Neural cell (in vitro differentiated cells): ENCODE data around the gene ADRA2A. TPM values are rescaled to one million over a fixed set of nuclear protein-coding genes. Genes with fewer than 3 reads are reported as not detected.

ENCODE experiments used
- H2AFZ ChIP-seq: fragments of 200-600, 300-800 bp; sonication (generic), shearing (Covaris generic); 2 replicates; pipeline ENCODE4 v1.6.0; 2014; ENCODE audit warnings: low read depth, mild to moderate bottlenecking, antibody characterized with exemption, low read length, moderate library complexity
- H3F3A ChIP-seq: fragments of 200-600 bp; shearing (Covaris generic); 2 replicates; pipeline ENCODE4 v1.6.1; 2016; ENCODE audit warnings: mild to moderate bottlenecking, moderate library complexity, mixed read lengths, antibody characterized with exemption, low read length; ENCODE audit not compliant: insufficient read depth, poor library complexity, severe bottlenecking
- H3K27ac ChIP-seq: fragments of 200-600, 300-800 bp; sonication (generic), shearing (Covaris generic); 2 replicates; pipeline ENCODE4 v1.5.1; 2014; ENCODE audit warnings: mild to moderate bottlenecking, low read length, moderate library complexity
- H3K27me3 ChIP-seq: fragments of 300-800, 200-600 bp; sonication (generic), shearing (Covaris generic); 2 replicates; pipeline ENCODE4 v1.6.0; 2014; ENCODE audit warnings: mild to moderate bottlenecking, low read depth, low read length, moderate library complexity; ENCODE audit not compliant: insufficient read depth
- H3K36me3 ChIP-seq: fragments of 300-800, 200-600 bp; sonication (generic), shearing (Covaris generic); 2 replicates; pipeline ENCODE4 v1.5.1; 2014; ENCODE audit warnings: mild to moderate bottlenecking, antibody characterized with exemption, low read length, moderate library complexity; ENCODE audit not compliant: insufficient read depth
- H3K4me2 ChIP-seq: fragments of 300-800, 200-600 bp; sonication (generic), shearing (Covaris generic); 2 replicates; pipeline ENCODE4 v1.6.0; 2014; ENCODE audit warnings: mild to moderate bottlenecking, low read length
- H3K4me3 ChIP-seq: fragments of 300-800, 200-600 bp; sonication (generic), shearing (Covaris generic); 2 replicates; pipeline ENCODE4 v1.5.1; 2014; ENCODE audit warnings: mild to moderate bottlenecking, low read length, moderate library complexity
- H3K79me2 ChIP-seq: fragments of 200-600 bp; shearing (Covaris generic); replicated peaks from 2 replicates; pipeline ENCODE4 v1.6.0; 2014; ENCODE audit warnings: mild to moderate bottlenecking, low read length, moderate library complexity; ENCODE audit not compliant: insufficient read depth
- H3K9ac ChIP-seq: fragments of 300-800, 200-600 bp; sonication (generic), shearing (Covaris generic); 2 replicates; pipeline ENCODE4 v1.6.1; 2016; ENCODE audit warnings: mild to moderate bottlenecking, low read length, mixed read lengths
- H3K9me2 ChIP-seq: fragments of 200-600 bp; shearing (Covaris generic); 2 replicates; pipeline ENCODE4 v1.6.1; 2016; ENCODE audit warnings: mild to moderate bottlenecking, low read length, mixed read lengths; ENCODE audit not compliant: insufficient read depth
- H3K9me3 ChIP-seq: fragments of 200-600, 300-800 bp; sonication (generic), shearing (Covaris generic); 2 replicates; pipeline ENCODE4 v1.6.1; 2016; ENCODE audit warnings: mild to moderate bottlenecking, mixed run types, low read length, moderate library complexity, mixed read lengths
- H4K20me1 ChIP-seq: fragments of 200-600 bp; shearing (Covaris generic); 2 replicates; pipeline ENCODE4 v1.6.1; 2016; ENCODE audit warnings: mild to moderate bottlenecking, mixed run types; ENCODE audit not compliant: insufficient read depth
- EP300 ChIP-seq: fragments of 450-650 bp; conservative IDR thresholded peaks from 2 replicates; pipeline ENCODE4 v1.6.1; 2014; ENCODE audit warnings: antibody characterized with exemption, mild to moderate bottlenecking, moderate library complexity; ENCODE audit not compliant: poor library complexity, severe bottlenecking
- EZH2 ChIP-seq: fragments of 200-600, 300-800 bp; shearing (Covaris generic), sonication (generic); IDR thresholded peaks from 2 replicates; pipeline ENCODE4 v1.6.1; 2014; ENCODE audit warnings: antibody characterized with exemption, low read length, borderline replicate concordance, mild to moderate bottlenecking; ENCODE audit not compliant: insufficient read depth, poor library complexity, severe bottlenecking
- MXI1 ChIP-seq: fragments of 450-650 bp; conservative IDR thresholded peaks from 2 replicates; pipeline ENCODE4 v1.6.1; 2014; ENCODE audit warnings: antibody characterized with exemption, mild to moderate bottlenecking; ENCODE audit not compliant: poor library complexity, severe bottlenecking
- POLR2AphosphoS5 ChIP-seq: IDR thresholded peaks from 2 replicates; pipeline ENCODE4 v1.6.1; 2012
- RAD21 ChIP-seq: fragments of 450-650 bp; conservative IDR thresholded peaks from 2 replicates; pipeline ENCODE4 v1.6.1; 2014; ENCODE audit warnings: antibody characterized with exemption, mild to moderate bottlenecking, moderate library complexity
- SMC3 ChIP-seq: fragments of 450-650 bp; conservative IDR thresholded peaks from 2 replicates; pipeline ENCODE4 v1.6.1; 2014; ENCODE audit warnings: antibody characterized with exemption, mild to moderate bottlenecking, moderate library complexity; ENCODE audit not compliant: poor library complexity
- TAF1 ChIP-seq: IDR thresholded peaks from 2 replicates; pipeline ENCODE4 v1.6.1; 2012; ENCODE audit warnings: low read depth
- polyA plus RNA-seq: library from polyadenylated mRNA; depleted of rRNA; stranded (reverse); fragments of >200 nt; gene quantifications from 2 replicates; pipeline ENCODE4 v1.2.3, GENCODE V29; 2014
- TF ChIP-seq, protein P1 (sequence below): IDR thresholded peaks from 2 replicates; pipeline ENCODE4 v1.6.1; 2012; ENCODE audit warnings: borderline replicate concordance
- TF ChIP-seq, protein P2 (sequence below): fragments of 450-650 bp; IDR thresholded peaks from 2 replicates; pipeline ENCODE4 v1.5.1; 2014; ENCODE audit warnings: antibody characterized with exemption, mild to moderate bottlenecking, moderate library complexity; ENCODE audit not compliant: poor library complexity, severe bottlenecking

ADRA2A gene
- polyA plus RNA-seq, 1 donor from 2014 or later = 2.5 TPM

DNA sequence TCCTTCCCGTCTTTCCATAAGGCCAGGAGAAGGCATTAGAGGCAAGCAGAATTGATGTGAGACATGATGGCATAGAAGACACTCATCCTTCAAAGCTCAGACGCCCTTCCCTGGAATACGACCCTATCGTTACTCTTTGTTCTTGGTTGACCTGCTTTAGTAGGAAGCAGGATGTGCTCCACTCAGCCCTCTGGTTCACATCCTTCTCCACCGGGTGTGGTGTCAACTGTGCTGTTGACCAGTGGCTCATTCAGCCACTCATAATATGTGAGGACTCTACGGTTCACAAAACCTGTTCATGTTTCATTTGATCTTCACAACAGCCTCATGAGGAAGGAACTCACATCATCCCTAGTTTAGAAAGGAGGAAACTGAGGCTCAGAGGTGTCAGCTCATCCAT is 47.1 kb downstream of the ADRA2A start:
- H3K79me2 ChIP-seq = no peaks in the 10 kb centered on the region
- no peak overlapping the region for H3K4me3 ChIP-seq
- H2AFZ ChIP-seq = no peak overlapping the region
- H3K4me2 ChIP-seq = no peak overlapping the region
- H3K9ac ChIP-seq = no peak overlapping the region
- H3K9me3 ChIP-seq = no peaks in the 10 kb centered on the region
- H3K36me3 ChIP-seq = no peaks in the 10 kb centered on the region
- H3F3A ChIP-seq = no peaks in the 10 kb centered on the region
- H3K27ac ChIP-seq = no peak overlapping the region
- no peaks in the 10 kb centered on the region for H3K9me2 ChIP-seq
- H4K20me1 ChIP-seq = no peaks in the 10 kb centered on the region
- no peaks in the 10 kb centered on the region for H3K27me3 ChIP-seq
- TF ChIP-seq, protein P1, sequence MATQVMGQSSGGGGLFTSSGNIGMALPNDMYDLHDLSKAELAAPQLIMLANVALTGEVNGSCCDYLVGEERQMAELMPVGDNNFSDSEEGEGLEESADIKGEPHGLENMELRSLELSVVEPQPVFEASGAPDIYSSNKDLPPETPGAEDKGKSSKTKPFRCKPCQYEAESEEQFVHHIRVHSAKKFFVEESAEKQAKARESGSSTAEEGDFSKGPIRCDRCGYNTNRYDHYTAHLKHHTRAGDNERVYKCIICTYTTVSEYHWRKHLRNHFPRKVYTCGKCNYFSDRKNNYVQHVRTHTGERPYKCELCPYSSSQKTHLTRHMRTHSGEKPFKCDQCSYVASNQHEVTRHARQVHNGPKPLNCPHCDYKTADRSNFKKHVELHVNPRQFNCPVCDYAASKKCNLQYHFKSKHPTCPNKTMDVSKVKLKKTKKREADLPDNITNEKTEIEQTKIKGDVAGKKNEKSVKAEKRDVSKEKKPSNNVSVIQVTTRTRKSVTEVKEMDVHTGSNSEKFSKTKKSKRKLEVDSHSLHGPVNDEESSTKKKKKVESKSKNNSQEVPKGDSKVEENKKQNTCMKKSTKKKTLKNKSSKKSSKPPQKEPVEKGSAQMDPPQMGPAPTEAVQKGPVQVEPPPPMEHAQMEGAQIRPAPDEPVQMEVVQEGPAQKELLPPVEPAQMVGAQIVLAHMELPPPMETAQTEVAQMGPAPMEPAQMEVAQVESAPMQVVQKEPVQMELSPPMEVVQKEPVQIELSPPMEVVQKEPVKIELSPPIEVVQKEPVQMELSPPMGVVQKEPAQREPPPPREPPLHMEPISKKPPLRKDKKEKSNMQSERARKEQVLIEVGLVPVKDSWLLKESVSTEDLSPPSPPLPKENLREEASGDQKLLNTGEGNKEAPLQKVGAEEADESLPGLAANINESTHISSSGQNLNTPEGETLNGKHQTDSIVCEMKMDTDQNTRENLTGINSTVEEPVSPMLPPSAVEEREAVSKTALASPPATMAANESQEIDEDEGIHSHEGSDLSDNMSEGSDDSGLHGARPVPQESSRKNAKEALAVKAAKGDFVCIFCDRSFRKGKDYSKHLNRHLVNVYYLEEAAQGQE = no peak
- TF ChIP-seq EZH2 (no peak), POLR2AphosphoS5 (no peak), TAF1 (no peak), SMC3 (no peak), MXI1 (no peak), EP300 (no peak), RAD21 (no peak)
- TF ChIP-seq, protein P2, sequence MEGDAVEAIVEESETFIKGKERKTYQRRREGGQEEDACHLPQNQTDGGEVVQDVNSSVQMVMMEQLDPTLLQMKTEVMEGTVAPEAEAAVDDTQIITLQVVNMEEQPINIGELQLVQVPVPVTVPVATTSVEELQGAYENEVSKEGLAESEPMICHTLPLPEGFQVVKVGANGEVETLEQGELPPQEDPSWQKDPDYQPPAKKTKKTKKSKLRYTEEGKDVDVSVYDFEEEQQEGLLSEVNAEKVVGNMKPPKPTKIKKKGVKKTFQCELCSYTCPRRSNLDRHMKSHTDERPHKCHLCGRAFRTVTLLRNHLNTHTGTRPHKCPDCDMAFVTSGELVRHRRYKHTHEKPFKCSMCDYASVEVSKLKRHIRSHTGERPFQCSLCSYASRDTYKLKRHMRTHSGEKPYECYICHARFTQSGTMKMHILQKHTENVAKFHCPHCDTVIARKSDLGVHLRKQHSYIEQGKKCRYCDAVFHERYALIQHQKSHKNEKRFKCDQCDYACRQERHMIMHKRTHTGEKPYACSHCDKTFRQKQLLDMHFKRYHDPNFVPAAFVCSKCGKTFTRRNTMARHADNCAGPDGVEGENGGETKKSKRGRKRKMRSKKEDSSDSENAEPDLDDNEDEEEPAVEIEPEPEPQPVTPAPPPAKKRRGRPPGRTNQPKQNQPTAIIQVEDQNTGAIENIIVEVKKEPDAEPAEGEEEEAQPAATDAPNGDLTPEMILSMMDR = no peak

DNA sequence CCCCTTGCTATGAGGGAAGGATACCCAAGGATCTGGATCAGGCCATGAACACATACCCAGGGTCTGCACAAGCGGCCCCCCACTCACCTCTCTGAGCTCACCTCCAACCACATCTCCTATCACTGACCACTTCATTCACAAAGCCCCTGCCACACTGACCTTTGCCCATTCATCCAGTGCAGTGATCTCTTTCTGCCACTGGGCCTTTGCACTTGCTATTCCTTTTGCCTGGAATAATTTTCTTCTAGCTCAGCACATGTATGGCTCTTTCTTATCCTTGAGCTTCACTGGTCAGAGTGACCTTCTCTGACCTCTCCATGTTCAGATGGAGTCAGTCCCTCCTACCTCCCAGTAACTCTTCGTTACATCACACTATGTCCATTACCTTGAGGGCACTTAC is 48.3 kb downstream of the ADRA2A start:
- TF ChIP-seq RAD21 (no peak), EP300 (no peak), SMC3 (no peak), TAF1 (no peak), MXI1 (no peak), POLR2AphosphoS5 (no peak), EZH2 (no peak)
- TF ChIP-seq, protein P2 = no peak
- TF ChIP-seq, protein P1 = no peak
- no peak overlapping the region for H3K4me2 ChIP-seq
- no peaks in the 10 kb centered on the region for H3K9me3 ChIP-seq
- H2AFZ ChIP-seq = no peak overlapping the region
- peaks cover 3% of the 10 kb centered on the region for H3K27me3 ChIP-seq
- no peaks in the 10 kb centered on the region for H4K20me1 ChIP-seq
- no peaks in the 10 kb centered on the region for H3K9me2 ChIP-seq
- H3K27ac ChIP-seq = no peak overlapping the region
- no peak overlapping the region for H3K9ac ChIP-seq
- no peaks in the 10 kb centered on the region for H3K36me3 ChIP-seq
- no peak overlapping the region for H3K4me3 ChIP-seq
- no peaks in the 10 kb centered on the region for H3F3A ChIP-seq
- no peaks in the 10 kb centered on the region for H3K79me2 ChIP-seq
